ENCODE data around the gene SNX4. TPM values are rescaled to one million over a fixed set of nuclear protein-coding genes. Genes with fewer than 3 reads are reported as not detected.
A peak's percentile ranks its signal among the peaks of the same experiment; 100 is the strongest.
"Not testable (repeated sequence)": the region's sequence is repeated elsewhere in the genome, so short reads cannot be mapped to it uniquely, and the experiment has no call there.

The SNX4 gene
- total RNA-seq, 1 experiment from 2014 or later, result 47.0 TPM

- no peaks in the 10 kb centered on the region for H4K20me1 ChIP-seq (ENCODE audit: insufficient read depth, low read depth, low read length)
- H3K36me3 ChIP-seq (ENCODE audit: insufficient read depth, low read length), result no peaks in the 10 kb centered on the region
- no peak overlapping the region for H3K9ac ChIP-seq (ENCODE audit: low read length)
- no peak overlapping the region for H3K4me3 ChIP-seq (ENCODE audit: low read length)
- H3K4me2 ChIP-seq (ENCODE audit: low read depth, low read length, poor library complexity, severe bottlenecking), result no peak overlapping the region
- no peaks in the 10 kb centered on the region for H3K27me3 ChIP-seq (ENCODE audit: low read length)
- DNase-seq, result peak; percentile 37
- no peaks in the 10 kb centered on the region for H3K79me2 ChIP-seq (ENCODE audit: low read length)
- H2AFZ ChIP-seq (ENCODE audit: low read length), result no peak overlapping the region
- H3K27ac ChIP-seq (ENCODE audit: low read length), result no peak overlapping the region
- H3K9me2 ChIP-seq (replicated peaks; ENCODE audit: insufficient read depth, low read length), result no peaks in the 10 kb centered on the region
- peaks cover 10% of the 10 kb centered on the region for H3K4me1 ChIP-seq (ENCODE audit: low read length)
- no peaks in the 10 kb centered on the region for H3K9me3 ChIP-seq (ENCODE audit: low read length)
These were observed 109.1 kb downstream of the SNX4 start for GRCh38 chr3:125410922-125411321.

GRCh38 chr3:125406070-125406469 lies 113.9 kb downstream of the SNX4 start:
- Histone ChIP-seq H3K4me2 (ENCODE audit: low read depth, low read length, poor library complexity, severe bottlenecking) (no peak overlapping the region), H3K79me2 (ENCODE audit: low read length) (no peaks in the 10 kb centered on the region), H4K20me1 (ENCODE audit: insufficient read depth, low read depth, low read length) (no peaks in the 10 kb centered on the region), H3K9me2 (replicated peaks; ENCODE audit: insufficient read depth, low read length) (no peaks in the 10 kb centered on the region), H3K4me3 (ENCODE audit: low read length) (no peak overlapping the region), H3K9me3 (ENCODE audit: low read length) (no peaks in the 10 kb centered on the region), H2AFZ (ENCODE audit: low read length) (no peak overlapping the region), H3K27ac (ENCODE audit: low read length) (no peak overlapping the region), H3K36me3 (ENCODE audit: insufficient read depth, low read length) (no peaks in the 10 kb centered on the region), H3K9ac (ENCODE audit: low read length) (no peak overlapping the region), H3K4me1 (ENCODE audit: low read length) (peaks cover 15% of the 10 kb centered on the region), H3K27me3 (ENCODE audit: low read length) (no peaks in the 10 kb centered on the region)
- DNase-seq, result peak; percentile 34

DNA sequence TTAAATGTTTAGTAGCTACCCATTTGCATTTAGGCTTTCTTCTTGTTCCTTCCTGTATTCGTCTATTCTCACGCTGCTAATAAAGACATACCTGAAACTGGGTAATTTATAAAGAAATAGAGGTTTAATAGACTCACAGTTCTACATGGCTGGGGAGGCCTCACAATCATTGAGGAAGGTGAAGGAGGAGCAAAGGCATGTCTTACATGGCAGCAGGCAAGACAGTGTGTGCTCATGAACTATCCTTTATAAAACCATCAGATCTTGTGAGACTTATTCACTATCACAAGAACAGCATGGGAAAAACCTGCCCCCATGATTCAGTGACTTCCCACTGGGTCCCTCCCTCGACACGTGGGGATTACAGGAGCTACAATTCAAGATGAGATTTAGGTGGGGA lies 114.5 kb downstream of the SNX4 start:
- DNase-seq, result peak; percentile 32
- H3K36me3 ChIP-seq (ENCODE audit: insufficient read depth, low read length); H3K4me3 ChIP-seq (ENCODE audit: low read length); H3K4me2 ChIP-seq (ENCODE audit: low read depth, low read length, poor library complexity, severe bottlenecking); H3K9me3 ChIP-seq (ENCODE audit: low read length); H3K9me2 ChIP-seq (replicated peaks; ENCODE audit: insufficient read depth, low read length); H3K27me3 ChIP-seq (ENCODE audit: low read length); H3K27ac ChIP-seq (ENCODE audit: low read length); H2AFZ ChIP-seq (ENCODE audit: low read length); H3K9ac ChIP-seq (ENCODE audit: low read length); H3K79me2 ChIP-seq (ENCODE audit: low read length); H4K20me1 ChIP-seq (ENCODE audit: insufficient read depth, low read depth, low read length): not testable (repeated sequence)
- H3K4me1 ChIP-seq (ENCODE audit: low read length), result peaks cover 15% of the 10 kb centered on the region

- Histone ChIP-seq H3K9me2 (replicated peaks; ENCODE audit: insufficient read depth, low read length) (no peaks in the 10 kb centered on the region), H2AFZ (ENCODE audit: low read length) (peak overlapping the region; percentile 90), H3K36me3 (ENCODE audit: insufficient read depth, low read length) (no peaks in the 10 kb centered on the region), H3K4me1 (ENCODE audit: low read length) (peaks cover 20% of the 10 kb centered on the region), H4K20me1 (ENCODE audit: insufficient read depth, low read depth, low read length) (no peaks in the 10 kb centered on the region), H3K4me3 (ENCODE audit: low read length) (no peak overlapping the region), H3K9me3 (ENCODE audit: low read length) (no peaks in the 10 kb centered on the region), H3K4me2 (ENCODE audit: low read depth, low read length, poor library complexity, severe bottlenecking) (peak overlapping the region; percentile 41), H3K79me2 (ENCODE audit: low read length) (no peaks in the 10 kb centered on the region), H3K9ac (ENCODE audit: low read length) (peak overlapping the region; percentile 28), H3K27me3 (ENCODE audit: low read length) (no peaks in the 10 kb centered on the region), H3K27ac (ENCODE audit: low read length) (no peak overlapping the region)
- DNase-seq, result peak; percentile 74
These were observed 116.2 kb downstream of the SNX4 start for GRCh38 chr3:125403789-125404188.

DNA sequence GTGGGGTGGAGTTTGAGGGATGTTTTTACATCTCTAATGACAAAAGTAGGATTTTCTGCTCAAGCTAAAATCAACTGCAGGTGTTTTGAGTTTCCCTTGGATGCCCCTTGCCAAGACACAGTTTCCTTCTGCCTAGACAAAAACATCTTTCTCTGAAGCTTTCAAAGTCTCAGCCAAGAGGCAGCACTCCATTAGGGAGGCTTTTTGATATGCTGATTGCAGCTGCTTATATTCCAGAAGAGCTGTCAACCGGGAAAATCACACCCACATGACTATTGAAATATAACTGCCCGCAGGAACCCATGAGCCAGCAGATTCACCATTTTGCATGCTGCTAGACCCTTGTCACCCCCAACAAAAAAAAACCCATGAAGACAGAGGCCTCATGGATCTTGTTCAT lies 117.4 kb downstream of the SNX4 start:
- Histone ChIP-seq H3K27ac (ENCODE audit: low read length) (no peak overlapping the region), H3K9ac (ENCODE audit: low read length) (no peak overlapping the region), H3K9me2 (replicated peaks; ENCODE audit: insufficient read depth, low read length) (no peaks in the 10 kb centered on the region), H3K27me3 (ENCODE audit: low read length) (peaks cover 3% of the 10 kb centered on the region; the same call in 1 of the 2 replicates), H3K36me3 (ENCODE audit: insufficient read depth, low read length) (no peaks in the 10 kb centered on the region), H3K79me2 (ENCODE audit: low read length) (no peaks in the 10 kb centered on the region), H3K4me2 (ENCODE audit: low read depth, low read length, poor library complexity, severe bottlenecking) (no peak overlapping the region), H3K4me1 (ENCODE audit: low read length) (peaks cover 21% of the 10 kb centered on the region), H2AFZ (ENCODE audit: low read length) (no peak overlapping the region), H3K4me3 (ENCODE audit: low read length) (no peak overlapping the region), H3K9me3 (ENCODE audit: low read length) (no peaks in the 10 kb centered on the region), H4K20me1 (ENCODE audit: insufficient read depth, low read depth, low read length) (no peaks in the 10 kb centered on the region)
- DNase-seq, result peak; percentile 29

DNA sequence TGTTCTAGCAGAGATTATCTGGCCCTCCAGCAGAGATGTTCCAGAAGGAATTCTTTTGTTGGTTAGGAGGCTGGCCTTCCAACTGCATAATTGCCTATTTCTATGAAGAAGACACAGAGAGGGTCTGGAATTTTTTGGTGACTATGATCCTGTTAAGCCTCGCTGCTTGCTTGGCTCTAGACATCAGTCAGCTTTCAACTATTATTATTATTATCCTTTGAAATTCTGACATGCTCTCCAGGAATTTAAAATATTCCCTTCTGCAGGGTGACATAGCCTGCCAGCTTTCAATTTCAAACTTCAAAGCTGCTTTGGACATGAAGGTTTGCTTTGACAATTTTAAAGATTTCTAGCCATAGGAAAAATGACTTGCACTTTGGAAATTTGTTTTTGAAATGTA lies 118.6 kb downstream of the SNX4 start:
- no peaks in the 10 kb centered on the region for H3K79me2 ChIP-seq (ENCODE audit: low read length)
- H3K9me3 ChIP-seq (ENCODE audit: low read length), result no peaks in the 10 kb centered on the region

GRCh38 chr3:125398952-125399351 lies 121.0 kb downstream of the SNX4 start:
- peaks cover 3% of the 10 kb centered on the region; the same call in 1 of the 2 replicates for H3K27me3 ChIP-seq (ENCODE audit: low read length)
- no peak overlapping the region for H3K27ac ChIP-seq (ENCODE audit: low read length)
- H3K4me1 ChIP-seq (ENCODE audit: low read length), result peaks cover 15% of the 10 kb centered on the region
- no peaks in the 10 kb centered on the region for H3K9me3 ChIP-seq (ENCODE audit: low read length)
- no peaks in the 10 kb centered on the region for H3K9me2 ChIP-seq (replicated peaks; ENCODE audit: insufficient read depth, low read length)
- H3K36me3 ChIP-seq (ENCODE audit: insufficient read depth, low read length), result no peaks in the 10 kb centered on the region
- H3K79me2 ChIP-seq (ENCODE audit: low read length), result no peaks in the 10 kb centered on the region
- no peak overlapping the region for H2AFZ ChIP-seq (ENCODE audit: low read length)
- H3K9ac ChIP-seq (ENCODE audit: low read length), result no peak overlapping the region
- no peak overlapping the region for H3K4me2 ChIP-seq (ENCODE audit: low read depth, low read length, poor library complexity, severe bottlenecking)
- DNase-seq, result no peak
- H4K20me1 ChIP-seq (ENCODE audit: insufficient read depth, low read depth, low read length), result no peaks in the 10 kb centered on the region
- no peak overlapping the region for H3K4me3 ChIP-seq (ENCODE audit: low read length)

More for the DNA sequence above, 118.6 kb downstream of the SNX4 start:
- H3K4me2 ChIP-seq (ENCODE audit: low read depth, low read length, poor library complexity, severe bottlenecking), result no peak overlapping the region
- peaks cover 3% of the 10 kb centered on the region; the same call in 1 of the 2 replicates for H3K27me3 ChIP-seq (ENCODE audit: low read length)
- H3K4me1 ChIP-seq (ENCODE audit: low read length), result peaks cover 21% of the 10 kb centered on the region
- H3K4me3 ChIP-seq (ENCODE audit: low read length), result no peak overlapping the region
- H2AFZ ChIP-seq (ENCODE audit: low read length), result no peak overlapping the region
- no peaks in the 10 kb centered on the region for H4K20me1 ChIP-seq (ENCODE audit: insufficient read depth, low read depth, low read length)
- DNase-seq, result peak; percentile 23
- H3K27ac ChIP-seq (ENCODE audit: low read length), result no peak overlapping the region
- no peaks in the 10 kb centered on the region for H3K36me3 ChIP-seq (ENCODE audit: insufficient read depth, low read length)
- H3K9ac ChIP-seq (ENCODE audit: low read length), result no peak overlapping the region
- no peaks in the 10 kb centered on the region for H3K9me2 ChIP-seq (replicated peaks; ENCODE audit: insufficient read depth, low read length)
